ENCODE results near the gene PCDHGA7. TPM values are rescaled to one million over a fixed set of nuclear protein-coding genes. Genes with fewer than 3 reads are reported as not detected.
"Not testable (repeated sequence)": the region's sequence is repeated elsewhere in the genome, so short reads cannot be mapped to it uniquely, and the experiment has no call there.

PCDHGA7 gene
- polyA plus RNA-seq, 1 experiment: 3.6 TPM

DNA sequence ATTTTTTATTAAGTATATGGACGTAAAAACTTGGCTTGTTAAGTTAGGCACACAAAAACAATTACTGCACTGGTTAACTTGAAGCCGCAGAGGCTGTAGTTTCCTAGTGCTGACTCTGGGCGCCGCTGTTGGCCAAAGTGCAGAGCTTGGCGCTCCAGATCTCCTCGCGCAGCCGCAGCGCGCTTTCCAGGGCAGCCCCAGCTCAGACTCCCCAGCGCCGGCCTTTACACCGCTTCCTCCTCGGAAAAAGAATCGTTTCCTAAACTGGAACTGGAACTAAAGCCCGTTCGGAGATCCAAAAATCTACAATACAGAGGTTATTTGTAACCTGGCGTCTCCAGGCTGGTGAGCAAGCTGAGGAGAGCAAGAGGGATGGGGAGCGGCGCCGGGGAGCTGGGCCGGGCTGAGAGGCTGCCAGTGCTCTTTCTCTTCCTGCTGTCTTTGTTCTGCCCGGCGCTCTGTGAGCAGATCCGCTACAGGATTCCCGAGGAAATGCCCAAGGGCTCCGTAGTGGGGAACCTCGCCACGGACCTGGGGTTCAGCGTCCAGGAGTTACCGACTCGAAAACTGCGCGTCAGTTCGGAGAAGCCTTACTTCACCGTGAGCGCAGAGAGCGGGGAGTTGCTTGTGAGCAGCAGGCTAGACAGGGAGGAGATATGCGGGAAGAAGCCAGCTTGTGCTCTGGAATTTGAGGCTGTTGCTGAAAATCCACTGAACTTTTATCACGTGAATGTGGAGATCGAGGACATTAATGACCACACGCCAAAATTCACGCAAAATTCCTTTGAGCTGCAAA, 15.4 kb downstream of the PCDHGA7 start, which contains the start of gene PCDHGB5:
Gene PCDHGB5 (plus strand): TSS at position 192 of the 796 bp plus-strand sequence. CDS start 181 bp downstream, at position 373.
- TF ChIP-seq, protein P1, sequence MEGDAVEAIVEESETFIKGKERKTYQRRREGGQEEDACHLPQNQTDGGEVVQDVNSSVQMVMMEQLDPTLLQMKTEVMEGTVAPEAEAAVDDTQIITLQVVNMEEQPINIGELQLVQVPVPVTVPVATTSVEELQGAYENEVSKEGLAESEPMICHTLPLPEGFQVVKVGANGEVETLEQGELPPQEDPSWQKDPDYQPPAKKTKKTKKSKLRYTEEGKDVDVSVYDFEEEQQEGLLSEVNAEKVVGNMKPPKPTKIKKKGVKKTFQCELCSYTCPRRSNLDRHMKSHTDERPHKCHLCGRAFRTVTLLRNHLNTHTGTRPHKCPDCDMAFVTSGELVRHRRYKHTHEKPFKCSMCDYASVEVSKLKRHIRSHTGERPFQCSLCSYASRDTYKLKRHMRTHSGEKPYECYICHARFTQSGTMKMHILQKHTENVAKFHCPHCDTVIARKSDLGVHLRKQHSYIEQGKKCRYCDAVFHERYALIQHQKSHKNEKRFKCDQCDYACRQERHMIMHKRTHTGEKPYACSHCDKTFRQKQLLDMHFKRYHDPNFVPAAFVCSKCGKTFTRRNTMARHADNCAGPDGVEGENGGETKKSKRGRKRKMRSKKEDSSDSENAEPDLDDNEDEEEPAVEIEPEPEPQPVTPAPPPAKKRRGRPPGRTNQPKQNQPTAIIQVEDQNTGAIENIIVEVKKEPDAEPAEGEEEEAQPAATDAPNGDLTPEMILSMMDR (IDR thresholded peaks at IDR 0.05; ENCODE audit: insufficient read depth, low read depth, low read length): peak; percentile 63
- DNase-seq (ENCODE audit: low read depth); H3K27me3 ChIP-seq (ENCODE audit: control insufficient read depth, insufficient read depth, low read length); H3K36me3 ChIP-seq (ENCODE audit: control insufficient read depth, insufficient read depth, low read length): not testable (repeated sequence)
- POLR2A ChIA-PET: interaction anchor here (0.9 kb wide), 1 partner anchor 160 kb away, joined by 4 read pairs; no protein-coding TSS in a partner anchor
- CTCF ChIA-PET: interaction anchor here (0.7 to 4.2 kb wide), 21 partner anchors 9 to 168 kb away, joined by 3 to 28 read pairs (median 4); partner anchors contain the start of genes PCDHGA1, PCDHGA10, PCDHGA11 and PCDHGA4
- H3K4me3 ChIP-seq (ENCODE audit: low read depth, low read length): peak within 1 kb of the TSS; percentile 35

- Histone ChIP-seq H3K27me3 (ENCODE audit: control insufficient read depth, insufficient read depth, low read length) (no peaks in the 10 kb centered on the region), H3K4me3 (ENCODE audit: low read depth, low read length) (no peak overlapping the region), H3K36me3 (ENCODE audit: control insufficient read depth, insufficient read depth, low read length) (no peaks in the 10 kb centered on the region; the same call in 1 of the 2 replicates)
- TF ChIP-seq, protein P1 (IDR thresholded peaks at IDR 0.05; ENCODE audit: insufficient read depth, low read depth, low read length): no peak
- CTCF ChIA-PET: interaction anchor here (0.9 to 4.2 kb wide), 9 partner anchors 15 to 166 kb away, joined by 3 to 28 read pairs (median 4); partner anchors contain the start of genes PCDHGA10, PCDHGA11, PCDHGA4 and PCDHGA7
- POLR2A ChIA-PET: no interaction called here
- no peak for DNase-seq (ENCODE audit: low read depth)
Observed at GRCh38 chr5:141398608-141399007, 16.1 kb downstream of the PCDHGA7 start.

- Histone ChIP-seq H3K4me3 (ENCODE audit: low read depth, low read length) (no peak overlapping the region), H3K36me3 (ENCODE audit: control insufficient read depth, insufficient read depth, low read length) (no peaks in the 10 kb centered on the region; the same call in 1 of the 2 replicates), H3K27me3 (ENCODE audit: control insufficient read depth, insufficient read depth, low read length) (no peaks in the 10 kb centered on the region)
- no peak for DNase-seq (ENCODE audit: low read depth)
- POLR2A ChIA-PET: no interaction called here
- CTCF ChIA-PET: interaction anchor here (1.0 to 1.7 kb wide), 5 partner anchors 13 to 218 kb away, joined by 3 to 4 read pairs (median 3); partner anchors contain the start of genes PCDHB16 and PCDHGA10
- TF ChIP-seq, protein P1 (IDR thresholded peaks at IDR 0.05; ENCODE audit: insufficient read depth, low read depth, low read length): no peak
Observed at GRCh38 chr5:141399555-141400258, 17.2 kb downstream of the PCDHGA7 start.

DNA sequence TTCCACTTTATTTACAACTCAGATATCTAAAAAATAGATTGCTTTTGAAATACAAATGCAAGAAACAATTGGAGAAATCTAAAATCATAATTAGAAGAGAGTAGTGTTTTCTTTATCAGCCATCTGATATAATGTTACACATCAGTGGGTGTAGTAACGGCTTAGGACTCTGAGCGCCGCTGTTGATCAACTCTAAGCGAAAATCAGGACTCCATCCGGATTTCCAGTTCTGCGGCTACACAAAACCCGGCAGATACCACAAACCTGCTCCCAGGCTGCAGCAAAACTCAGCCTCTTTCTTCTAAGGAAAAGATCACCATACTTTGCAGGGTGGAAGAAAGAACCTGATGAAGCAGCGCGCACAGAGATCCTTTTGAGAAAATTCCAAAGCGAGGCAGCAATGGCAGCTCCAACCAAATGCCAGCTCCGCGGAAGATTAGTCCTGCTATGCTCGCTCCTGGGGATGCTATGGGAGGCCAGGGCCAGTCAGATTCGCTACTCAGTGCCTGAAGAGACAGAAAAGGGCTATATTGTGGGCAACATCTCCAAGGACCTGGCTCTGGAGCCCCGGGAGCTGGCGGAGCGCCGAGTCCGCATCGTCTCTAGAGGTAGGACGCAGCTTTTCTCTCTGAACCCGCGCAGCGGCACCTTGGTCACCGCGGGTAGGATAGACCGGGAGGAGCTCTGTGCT, 20.2 kb downstream of the PCDHGA7 start, which contains the start of gene PCDHGA9:
Gene PCDHGA9 (plus strand): TSS at position 226 of the 691 bp plus-strand sequence. CDS start 175 bp downstream, at position 401.
- Histone ChIP-seq H3K36me3 (ENCODE audit: control insufficient read depth, insufficient read depth, low read length) (no peaks in the 10 kb centered on the region; the same call in 1 of the 2 replicates), H3K4me3 (ENCODE audit: low read depth, low read length) (no peak within 1 kb of the TSS), H3K27me3 (ENCODE audit: control insufficient read depth, insufficient read depth, low read length) (no peaks in the 10 kb centered on the region)
- TF ChIP-seq, protein P1 (IDR thresholded peaks at IDR 0.05; ENCODE audit: insufficient read depth, low read depth, low read length): peak; percentile 35; the same call in 1 of the 2 replicates
- ChIA-PET CTCF (interaction anchor here (0.6 to 1.5 kb wide), 4 partner anchors 12 to 161 kb away, joined by 3 to 8 read pairs (median 4); no protein-coding TSS in a partner anchor), POLR2A (no interaction called here)
- no peak for DNase-seq (ENCODE audit: low read depth)
